HCT116 (cell line): ENCODE data around the gene NHP2. TPM values are rescaled to one million over a fixed set of nuclear protein-coding genes. Genes with fewer than 3 reads are reported as not detected.

ENCODE experiments used
- ATAC-seq: fragments of 200-7000 bp; cut with Tn5 transposase; 2 replicates; pipeline ENCODE4 v1.9.1; 2020; ENCODE audit warnings: mild to moderate bottlenecking, moderate library complexity
- BruUV-seq: library from RNA; stranded (reverse); fragments of 400-500 nt; replicated peaks from 2 replicates; lab custom pipeline; 2021; lab: Mats Ljungman, UMichigan
- CTCF ChIA-PET: fragments of 300-600 bp; sonication (Branson Sonifier 250); formaldehyde crosslinking; loops from one replicate; lab custom pipeline; 2021; ENCODE audit warnings: antibody characterized with exemption; lab: Charles Lee
- POLR2A ChIA-PET: fragments of 300-600, 350-600 bp; sonication (Branson Sonifier 250); formaldehyde crosslinking; loops from one replicate; lab custom pipeline; 2021; ENCODE audit warnings: antibody characterized with exemption; lab: Charles Lee
- RAD21 ChIA-PET, 2 experiments: fragments of 300-600 bp; sonication (Branson Sonifier 250); formaldehyde crosslinking; loops; one replicate each; lab custom pipeline; 2023; ENCODE audit warnings: low total read pairs in 2 of 2; ENCODE audit not compliant: uncharacterized antibody in 2 of 2, unreplicated experiment in 2 of 2, low non-redundant PET in 1 of 2; lab: Charles Lee
- DNase-seq: peaks from one replicate; pipeline ENCODE4 v3.0.0-alpha.2; 2010; ENCODE audit warnings: low read depth, low spot score
- H2AFZ ChIP-seq: fragments of 200-600 bp; shearing (Covaris generic), sonication (generic); 2 replicates; pipeline ENCODE4 v1.6.1; 2017; ENCODE audit warnings: low read depth, mixed run types, mixed read lengths, antibody characterized with exemption, low read length; ENCODE audit not compliant: poor library complexity, severe bottlenecking
- H3K27ac ChIP-seq: 2 replicates; pipeline ENCODE4 v1.5.1; 2012; ENCODE audit warnings: low read depth, low read length
- H3K27me3 ChIP-seq: fragments of 200-600 bp; sonication (generic); 2 replicates; pipeline ENCODE4 v1.6.1; 2016; ENCODE audit warnings: mixed run types, low read length, mixed read lengths; ENCODE audit not compliant: insufficient read depth
- H3K36me3 ChIP-seq, 2 experiments: fragments of 200-500 bp in 1 of 2; fragments of 200-600 bp in 1 of 2; sonication (Bioruptor generic) in 1 of 2; sonication (generic) in 1 of 2; 2 replicates each; pipeline versions ENCODE4 v1.5.1 to v1.6.1; 2014 to 2016; ENCODE audit warnings: low read length in 2 of 2, inconsistent platforms in 1 of 2, mixed read lengths in 1 of 2, mixed run types in 1 of 2; ENCODE audit not compliant: insufficient read depth in 2 of 2, control insufficient read depth in 1 of 2
- H3K4me1 ChIP-seq, 2 experiments: fragments of 200-600 bp in 1 of 2; sonication (generic) in 1 of 2; 2 replicates each; pipeline versions ENCODE4 v1.5.1 to v1.6.1; 2012 to 2017; ENCODE audit warnings: low read length in 2 of 2, inconsistent platforms in 1 of 2, mild to moderate bottlenecking in 1 of 2, mixed read lengths in 1 of 2, mixed run types in 1 of 2, moderate library complexity in 1 of 2; ENCODE audit not compliant: insufficient read depth in 2 of 2, control insufficient read depth in 1 of 2
- H3K4me2 ChIP-seq: fragments of 200-600 bp; sonication (generic); 2 replicates; pipeline ENCODE4 v1.6.1; 2017; ENCODE audit warnings: mixed run types, low read length, mixed read lengths
- H3K4me3 ChIP-seq, 2 experiments: fragments of 200-600 bp in 1 of 2; sonication (generic) in 1 of 2; replicated peaks in 1 of 2; 2 replicates each; pipeline ENCODE4 v1.5.1; 2011 to 2016; ENCODE audit warnings: low read length in 2 of 2, control low read depth in 1 of 2, low read depth in 1 of 2, mild to moderate bottlenecking in 1 of 2, mixed read lengths in 1 of 2, mixed run types in 1 of 2
- H3K79me2 ChIP-seq: fragments of 200-600 bp; sonication (generic); 2 replicates; pipeline ENCODE4 v1.6.1; 2017; ENCODE audit warnings: mild to moderate bottlenecking, mixed run types, low read length, moderate library complexity, mixed read lengths; ENCODE audit not compliant: insufficient read depth
- H3K9ac ChIP-seq: fragments of 200-600 bp; sonication (generic); 2 replicates; pipeline ENCODE4 v1.6.1; 2016; ENCODE audit warnings: low read length, mixed read lengths
- H3K9me2 ChIP-seq: fragments of 200-600 bp; sonication (generic), shearing (Covaris generic); 2 replicates; pipeline ENCODE4 v1.6.1; 2017; ENCODE audit warnings: mixed run types, mild to moderate bottlenecking, moderate library complexity; ENCODE audit not compliant: insufficient read depth
- H3K9me3 ChIP-seq, 2 experiments: fragments of 200-500 bp in 1 of 2; fragments of 200-600 bp in 1 of 2; sonication (Bioruptor generic) in 1 of 2; sonication (generic) in 1 of 2; 2 replicates each; pipeline ENCODE4 v1.6.1; 2014 to 2017; ENCODE audit warnings: low read length in 2 of 2, mixed read lengths in 2 of 2, inconsistent platforms in 1 of 2, low read depth in 1 of 2, mild to moderate bottlenecking in 1 of 2, mixed run types in 1 of 2, moderate library complexity in 1 of 2; ENCODE audit not compliant: control insufficient read depth in 1 of 2, insufficient read depth in 1 of 2
- H4K20me1 ChIP-seq: fragments of 200-600 bp; sonication (generic), shearing (Covaris generic); 2 replicates; pipeline ENCODE4 v1.6.1; 2017; ENCODE audit warnings: mixed run types, mild to moderate bottlenecking, moderate library complexity; ENCODE audit not compliant: insufficient read depth
- CEBPB ChIP-seq: IDR thresholded peaks from 2 replicates; pipeline ENCODE4 v1.6.1; 2012; ENCODE audit warnings: low read depth
- CTCF ChIP-seq, 3 experiments: fragments of 200-600 bp in 1 of 3; sonication (generic) in 1 of 3; IDR thresholded peaks in 2 of 3; conservative IDR thresholded peaks in 1 of 3; 2 replicates each; pipeline ENCODE4 v1.5.1; 2012 to 2017; ENCODE audit warnings: low read depth in 2 of 3, low read length in 2 of 3, antibody characterized with exemption in 1 of 3, borderline replicate concordance in 1 of 3, control low read depth in 1 of 3, mild to moderate bottlenecking in 1 of 3, mixed read lengths in 1 of 3, mixed run types in 1 of 3, moderate library complexity in 1 of 3; ENCODE audit not compliant: insufficient read depth in 1 of 3
- EZH2 ChIP-seq: fragments of 200-600 bp; sonication (generic); IDR thresholded peaks from 2 replicates; pipeline ENCODE4 v1.6.1; 2017; ENCODE audit warnings: antibody characterized with exemption, mixed run types
- MAX ChIP-seq: IDR thresholded peaks from 2 replicates; pipeline ENCODE4 v1.6.1; 2012
- POLR2AphosphoS5 ChIP-seq: IDR thresholded peaks from 2 replicates; pipeline ENCODE4 v1.6.1; 2011; ENCODE audit warnings: mild to moderate bottlenecking, low read depth, low read length, moderate library complexity
- RAD21 ChIP-seq: IDR thresholded peaks from 2 replicates; pipeline ENCODE4 v1.6.1; 2012; ENCODE audit warnings: low read depth, mild to moderate bottlenecking
- SP1 ChIP-seq: IDR thresholded peaks from 2 replicates; pipeline ENCODE4 v1.6.1; 2012; ENCODE audit warnings: low read depth
- intact Hi-C: fragments of 100-400 bp; cut with micrococcal nuclease; formaldehyde crosslinking; loops from 2 replicates; pipeline ENCODE4 v1.10.0; 2022
- total RNA-seq: library from RNA; stranded (reverse); gene quantifications from one replicate; pipeline ENCODE4 v1.2.1, GENCODE V29; 2021; ENCODE audit not compliant: unreplicated experiment

NHP2 gene
- total RNA-seq, 1 experiment from 2014 or later, result 260 TPM

- no peak overlapping the region for H3K27ac ChIP-seq
- peak overlapping the region; percentile 13 for H3K4me3 ChIP-seq
- ChIA-PET POLR2A (no interaction called here), RAD21 (interaction anchor here in 1 of 2 experiments (0.7 kb wide), 1 partner anchor 81 kb away, joined by 3 read pairs; no protein-coding TSS in a partner anchor), CTCF (interaction anchor here (2.9 kb wide), 1 partner anchor 89 kb away, joined by 19 read pairs; no protein-coding TSS in a partner anchor)
- TF ChIP-seq MAX, result peak; percentile 80
- peak; percentile 97 to 98 (median 98) for TF ChIP-seq CTCF (IDR thresholded peaks at IDR 0.05 in 2 of 3, conservative IDR thresholded peaks at IDR 0.05 in 1 of 3; ENCODE audit: borderline replicate concordance in 1 of 3, insufficient read depth in 1 of 3, low read depth in 2 of 3, low read length in 2 of 3)
- TF ChIP-seq CEBPB, result no peak
- TF ChIP-seq EZH2, result no peak
- TF ChIP-seq RAD21, result peak; percentile 99
- no peak for TF ChIP-seq SP1
- no peak for TF ChIP-seq POLR2AphosphoS5
- peaks cover 2 to 11% of the 10 kb centered on the region in 2 experiments; a peak in 3 of 4 replicates for H3K4me1 ChIP-seq
- peak; percentile 98 for ATAC-seq
- no peaks in the 10 kb centered on the region for H4K20me1 ChIP-seq
- peak; percentile 62 for DNase-seq
- intact Hi-C loops, result loop anchor here (1.0 kb wide), 1 partner anchor 88 kb away; no protein-coding TSS in a partner anchor
- H3K36me3 ChIP-seq, result no peaks in the 10 kb centered on the region
- no peaks in the 10 kb centered on the region for H3K27me3 ChIP-seq
- peak overlapping the region; percentile 62 for H3K4me2 ChIP-seq
- no TSS peak for BruUV-seq
- no peaks in the 10 kb centered on the region for H3K9me3 ChIP-seq
- H3K9me2 ChIP-seq, result no peaks in the 10 kb centered on the region
- H3K9ac ChIP-seq, result no peak overlapping the region
- no peaks in the 10 kb centered on the region for H3K79me2 ChIP-seq
- H2AFZ ChIP-seq, result peak overlapping the region; percentile 69
These were observed 10.4 kb upstream of the NHP2 start for GRCh38 chr5:178163772-178164735.
